GM18511 (cell line): ENCODE measurements around the gene BNIP3.
"Not testable (repeated sequence)": the region's sequence is repeated elsewhere in the genome, so short reads cannot be mapped to it uniquely, and the experiment has no call there.

Experiments used
- ATAC-seq: cut with Tn5 transposase; IDR thresholded peaks from one replicate; pipeline ENCODE4 v1.9.1; 2021; ENCODE audit warnings: mild to moderate bottlenecking, moderate library complexity; ENCODE audit not compliant: unreplicated experiment

Gene BNIP3

GRCh38 chr10:131933016-131933695, 48.6 kb downstream of the BNIP3 start:
- ATAC-seq = no peak

- no peak for ATAC-seq
Observed at GRCh38 chr10:131931981-131932380, 49.7 kb downstream of the BNIP3 start.

- ATAC-seq = no peak
Observed at GRCh38 chr10:131930586-131931330, 51.0 kb downstream of the BNIP3 start.

- ATAC-seq = no peak
Observed at GRCh38 chr10:131930150-131930549, 51.6 kb downstream of the BNIP3 start.

GRCh38 chr10:131929122-131929845, 52.4 kb downstream of the BNIP3 start:
- no peak for ATAC-seq

GRCh38 chr10:131928248-131929095, 53.3 kb downstream of the BNIP3 start:
- peak; percentile 92 for ATAC-seq

GRCh38 chr10:131926743-131927595, 54.8 kb downstream of the BNIP3 start:
- ATAC-seq = no peak

GRCh38 chr10:131926253-131926652, 55.5 kb downstream of the BNIP3 start:
- no peak for ATAC-seq

GRCh38 chr10:131925716-131926115, 56.0 kb downstream of the BNIP3 start:
- no peak for ATAC-seq

GRCh38 chr10:131925011-131925649, 56.6 kb downstream of the BNIP3 start:
- no peak for ATAC-seq

GRCh38 chr10:131923038-131923756, 58.5 kb downstream of the BNIP3 start:
- no peak for ATAC-seq

GRCh38 chr10:131921184-131921583, 60.5 kb downstream of the BNIP3 start:
- peak; percentile 90 for ATAC-seq

- no peak for ATAC-seq
Observed at GRCh38 chr10:131920693-131921092, 61.0 kb downstream of the BNIP3 start.

GRCh38 chr10:131920151-131920550, 61.6 kb downstream of the BNIP3 start:
- ATAC-seq = no peak

- not testable (repeated sequence) for ATAC-seq
Observed at GRCh38 chr10:131919461-131919860, 62.3 kb downstream of the BNIP3 start.
